SK-N-SH (cell line): ENCODE data around the gene HECW1.

Experiments used
- EP300 ChIP-seq, 2 experiments: IDR thresholded peaks; 2 replicates each; pipeline versions ENCODE4 v1.4.0 to v1.6.1; 2012; ENCODE audit warnings: borderline replicate concordance in 1 of 2, low read depth in 1 of 2, low read length in 1 of 2
- FOXJ3 ChIP-seq: sonication (generic); formaldehyde crosslinking; IDR thresholded peaks from 2 replicates; pipeline ENCODE4 v1.5.1; 2020; ENCODE audit warnings: mild to moderate bottlenecking, missing genetic modification reagents
- JUND ChIP-seq: IDR thresholded peaks from 2 replicates; pipeline ENCODE4 v1.4.0; 2012
- NFIC ChIP-seq: IDR thresholded peaks from 2 replicates; pipeline ENCODE4 v1.4.0; 2012; ENCODE audit warnings: borderline replicate concordance
- POLR2AphosphoS5 ChIP-seq: IDR thresholded peaks from 2 replicates; pipeline ENCODE4 v1.6.1; 2012; ENCODE audit warnings: low read depth, low read length
- TAF1 ChIP-seq: IDR thresholded peaks from 2 replicates; pipeline ENCODE4 v1.6.1; 2012; ENCODE audit warnings: low read depth, mild to moderate bottlenecking, low read length, moderate library complexity, borderline replicate concordance
- TF ChIP-seq, protein P1 (sequence below): fragments of 200-600 bp; sonication (generic); IDR thresholded peaks from 2 replicates; pipeline ENCODE4 v1.6.1; 2017; ENCODE audit warnings: antibody characterized with exemption, mild to moderate bottlenecking, moderate library complexity
- TF ChIP-seq, protein P2 (sequence below): fragments of 150-350 bp; IDR thresholded peaks from 2 replicates; pipeline ENCODE4 v1.6.1; 2017; ENCODE audit warnings: antibody characterized with exemption, low read length, low read depth, borderline replicate concordance
- TF ChIP-seq, protein P3 (sequence below): IDR thresholded peaks from 2 replicates; pipeline ENCODE4 v1.6.1; 2012; ENCODE audit warnings: mild to moderate bottlenecking, low read depth, low read length, moderate library complexity
- TF ChIP-seq, protein P4 (sequence below): IDR thresholded peaks from 2 replicates; pipeline ENCODE4 v1.4.0; 2012; ENCODE audit warnings: low read depth

DNA sequence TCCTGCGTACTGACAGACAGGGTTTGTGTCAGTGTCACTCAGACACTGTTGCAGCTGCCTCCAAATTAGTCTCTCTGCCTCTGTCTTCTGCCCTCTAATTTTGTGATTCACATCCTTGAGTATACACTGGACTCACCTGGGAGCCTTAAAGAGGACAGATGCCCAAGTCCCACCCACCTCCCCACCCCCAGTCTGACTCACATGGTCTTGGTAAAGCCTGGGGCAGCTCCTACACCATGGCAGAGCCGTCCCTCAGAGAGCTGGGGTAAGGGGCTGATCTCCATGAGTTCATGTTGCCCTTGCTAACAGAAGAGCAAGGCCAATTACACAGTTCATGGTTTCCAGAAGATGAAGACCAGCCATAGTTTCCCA is 272.8 kb downstream of the HECW1 start:
- TF ChIP-seq, protein P1, sequence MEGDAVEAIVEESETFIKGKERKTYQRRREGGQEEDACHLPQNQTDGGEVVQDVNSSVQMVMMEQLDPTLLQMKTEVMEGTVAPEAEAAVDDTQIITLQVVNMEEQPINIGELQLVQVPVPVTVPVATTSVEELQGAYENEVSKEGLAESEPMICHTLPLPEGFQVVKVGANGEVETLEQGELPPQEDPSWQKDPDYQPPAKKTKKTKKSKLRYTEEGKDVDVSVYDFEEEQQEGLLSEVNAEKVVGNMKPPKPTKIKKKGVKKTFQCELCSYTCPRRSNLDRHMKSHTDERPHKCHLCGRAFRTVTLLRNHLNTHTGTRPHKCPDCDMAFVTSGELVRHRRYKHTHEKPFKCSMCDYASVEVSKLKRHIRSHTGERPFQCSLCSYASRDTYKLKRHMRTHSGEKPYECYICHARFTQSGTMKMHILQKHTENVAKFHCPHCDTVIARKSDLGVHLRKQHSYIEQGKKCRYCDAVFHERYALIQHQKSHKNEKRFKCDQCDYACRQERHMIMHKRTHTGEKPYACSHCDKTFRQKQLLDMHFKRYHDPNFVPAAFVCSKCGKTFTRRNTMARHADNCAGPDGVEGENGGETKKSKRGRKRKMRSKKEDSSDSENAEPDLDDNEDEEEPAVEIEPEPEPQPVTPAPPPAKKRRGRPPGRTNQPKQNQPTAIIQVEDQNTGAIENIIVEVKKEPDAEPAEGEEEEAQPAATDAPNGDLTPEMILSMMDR: no peak
- TF ChIP-seq, protein P2, sequence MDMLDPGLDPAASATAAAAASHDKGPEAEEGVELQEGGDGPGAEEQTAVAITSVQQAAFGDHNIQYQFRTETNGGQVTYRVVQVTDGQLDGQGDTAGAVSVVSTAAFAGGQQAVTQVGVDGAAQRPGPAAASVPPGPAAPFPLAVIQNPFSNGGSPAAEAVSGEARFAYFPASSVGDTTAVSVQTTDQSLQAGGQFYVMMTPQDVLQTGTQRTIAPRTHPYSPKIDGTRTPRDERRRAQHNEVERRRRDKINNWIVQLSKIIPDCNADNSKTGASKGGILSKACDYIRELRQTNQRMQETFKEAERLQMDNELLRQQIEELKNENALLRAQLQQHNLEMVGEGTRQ: no peak
- TF ChIP-seq FOXJ3 (CRISPR knock-in tag): no peak
- TF ChIP-seq, protein P3, sequence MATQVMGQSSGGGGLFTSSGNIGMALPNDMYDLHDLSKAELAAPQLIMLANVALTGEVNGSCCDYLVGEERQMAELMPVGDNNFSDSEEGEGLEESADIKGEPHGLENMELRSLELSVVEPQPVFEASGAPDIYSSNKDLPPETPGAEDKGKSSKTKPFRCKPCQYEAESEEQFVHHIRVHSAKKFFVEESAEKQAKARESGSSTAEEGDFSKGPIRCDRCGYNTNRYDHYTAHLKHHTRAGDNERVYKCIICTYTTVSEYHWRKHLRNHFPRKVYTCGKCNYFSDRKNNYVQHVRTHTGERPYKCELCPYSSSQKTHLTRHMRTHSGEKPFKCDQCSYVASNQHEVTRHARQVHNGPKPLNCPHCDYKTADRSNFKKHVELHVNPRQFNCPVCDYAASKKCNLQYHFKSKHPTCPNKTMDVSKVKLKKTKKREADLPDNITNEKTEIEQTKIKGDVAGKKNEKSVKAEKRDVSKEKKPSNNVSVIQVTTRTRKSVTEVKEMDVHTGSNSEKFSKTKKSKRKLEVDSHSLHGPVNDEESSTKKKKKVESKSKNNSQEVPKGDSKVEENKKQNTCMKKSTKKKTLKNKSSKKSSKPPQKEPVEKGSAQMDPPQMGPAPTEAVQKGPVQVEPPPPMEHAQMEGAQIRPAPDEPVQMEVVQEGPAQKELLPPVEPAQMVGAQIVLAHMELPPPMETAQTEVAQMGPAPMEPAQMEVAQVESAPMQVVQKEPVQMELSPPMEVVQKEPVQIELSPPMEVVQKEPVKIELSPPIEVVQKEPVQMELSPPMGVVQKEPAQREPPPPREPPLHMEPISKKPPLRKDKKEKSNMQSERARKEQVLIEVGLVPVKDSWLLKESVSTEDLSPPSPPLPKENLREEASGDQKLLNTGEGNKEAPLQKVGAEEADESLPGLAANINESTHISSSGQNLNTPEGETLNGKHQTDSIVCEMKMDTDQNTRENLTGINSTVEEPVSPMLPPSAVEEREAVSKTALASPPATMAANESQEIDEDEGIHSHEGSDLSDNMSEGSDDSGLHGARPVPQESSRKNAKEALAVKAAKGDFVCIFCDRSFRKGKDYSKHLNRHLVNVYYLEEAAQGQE: no peak
- TF ChIP-seq POLR2AphosphoS5: no peak
- TF ChIP-seq, protein P4, sequence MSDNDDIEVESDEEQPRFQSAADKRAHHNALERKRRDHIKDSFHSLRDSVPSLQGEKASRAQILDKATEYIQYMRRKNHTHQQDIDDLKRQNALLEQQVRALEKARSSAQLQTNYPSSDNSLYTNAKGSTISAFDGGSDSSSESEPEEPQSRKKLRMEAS: no peak
- TF ChIP-seq EP300 (IDR thresholded peaks at IDR 0.05; ENCODE audit: borderline replicate concordance in 1 of 2, low read depth in 1 of 2, low read length in 1 of 2): no peak
- no peak for TF ChIP-seq NFIC
- TF ChIP-seq JUND: no peak
- TF ChIP-seq TAF1: no peak
